Liver (tissue), 9 donors: ENCODE data around the gene MADCAM1. TPM values are rescaled to one million over a fixed set of nuclear protein-coding genes. Genes with fewer than 3 reads are reported as not detected.

Source experiments
- DNase-seq: peaks from one replicate; pipeline ENCODE4 v3.0.0-alpha.2; 2017; ENCODE audit warnings: low spot score
- H3K27ac ChIP-seq, 2 donors: one replicate each; pipeline ENCODE4 v1.7.0; 2013; ENCODE audit warnings: inconsistent platforms in 2 of 2, low read length in 2 of 2, control low read depth in 1 of 2, low read depth in 1 of 2, mild to moderate bottlenecking in 1 of 2
- H3K27me3 ChIP-seq, 4 donors: one replicate each; pipeline versions ENCODE4 v1.6.1 to v1.7.0; 2013; ENCODE audit warnings: low read length in 3 of 4, inconsistent platforms in 1 of 4, mild to moderate bottlenecking in 1 of 4, moderate library complexity in 1 of 4; ENCODE audit not compliant: control insufficient read depth in 4 of 4, insufficient read depth in 4 of 4
- H3K36me3 ChIP-seq, 4 donors: one replicate each; pipeline versions ENCODE4 v1.6.1 to v1.7.0; 2013; ENCODE audit warnings: low read length in 3 of 4, mild to moderate bottlenecking in 3 of 4, low read depth in 1 of 4, moderate library complexity in 1 of 4; ENCODE audit not compliant: control insufficient read depth in 4 of 4, insufficient read depth in 3 of 4
- H3K4me1 ChIP-seq, 4 donors: one replicate each; pipeline versions ENCODE4 v1.6.1 to v1.7.0; 2013; ENCODE audit warnings: low read length in 3 of 4, mild to moderate bottlenecking in 3 of 4, moderate library complexity in 1 of 4; ENCODE audit not compliant: control insufficient read depth in 4 of 4, insufficient read depth in 4 of 4
- H3K4me3 ChIP-seq, 3 donors: one replicate each; pipeline versions ENCODE4 v1.6.1 to v1.7.0; 2013; ENCODE audit warnings: low read length in 3 of 3, control low read depth in 1 of 3, low read depth in 1 of 3, mild to moderate bottlenecking in 1 of 3
- H3K9ac ChIP-seq, 2 donors: one replicate each; pipeline ENCODE4 v1.7.0; 2013; ENCODE audit warnings: low read length in 2 of 2, mild to moderate bottlenecking in 2 of 2, moderate library complexity in 2 of 2, control low read depth in 1 of 2, low read depth in 1 of 2
- H3K9me3 ChIP-seq, 4 donors: one replicate each; pipeline versions ENCODE4 v1.6.1 to v1.7.0; 2013; ENCODE audit warnings: low read length in 3 of 4; ENCODE audit not compliant: control insufficient read depth in 4 of 4
- EGR1 ChIP-seq, 2 donors: IDR thresholded peaks; 2 replicates each; pipeline ENCODE4 v1.6.1; 2016 to 2018; ENCODE audit warnings: antibody characterized with exemption in 2 of 2, low read depth in 2 of 2
- FOXA1 ChIP-seq: IDR thresholded peaks from 2 replicates; pipeline ENCODE4 v1.6.1; 2016; ENCODE audit warnings: antibody characterized with exemption
- FOXA2 ChIP-seq: IDR thresholded peaks from 2 replicates; pipeline ENCODE4 v1.6.1; 2016; ENCODE audit warnings: antibody characterized with exemption
- GABPA ChIP-seq, 2 donors: IDR thresholded peaks in 1 of 2; conservative IDR thresholded peaks in 1 of 2; 2 replicates each; pipeline ENCODE4 v1.6.1; 2016; ENCODE audit warnings: antibody characterized with exemption in 2 of 2, mild to moderate bottlenecking in 1 of 2, moderate library complexity in 1 of 2
- HNF4A ChIP-seq, 2 donors: conservative IDR thresholded peaks; 2 replicates each; pipeline ENCODE4 v1.6.1; 2016; ENCODE audit warnings: antibody characterized with exemption in 2 of 2, mild to moderate bottlenecking in 2 of 2
- HNF4G ChIP-seq: IDR thresholded peaks from 2 replicates; pipeline ENCODE4 v1.6.1; 2016; ENCODE audit warnings: antibody characterized with exemption
- JUND ChIP-seq, 2 donors: IDR thresholded peaks; 2 replicates each; pipeline ENCODE4 v1.6.1; 2016; ENCODE audit warnings: antibody characterized with exemption in 2 of 2
- MAX ChIP-seq: IDR thresholded peaks from 2 replicates; pipeline ENCODE4 v1.6.1; 2016; ENCODE audit warnings: antibody characterized with exemption
- NR2F2 ChIP-seq: IDR thresholded peaks from 2 replicates; pipeline ENCODE4 v1.6.1; 2016; ENCODE audit warnings: antibody characterized with exemption
- RAD21 ChIP-seq, 2 donors: IDR thresholded peaks; 2 replicates each; pipeline ENCODE4 v1.6.1; 2016; ENCODE audit warnings: antibody characterized with exemption in 2 of 2, mild to moderate bottlenecking in 2 of 2
- REST ChIP-seq: IDR thresholded peaks from 2 replicates; pipeline ENCODE4 v1.6.1; 2016; ENCODE audit warnings: antibody characterized with exemption, mild to moderate bottlenecking
- RXRA ChIP-seq, 2 donors: IDR thresholded peaks; 2 replicates each; pipeline ENCODE4 v1.6.1; 2017 to 2018; ENCODE audit warnings: antibody characterized with exemption in 2 of 2, mild to moderate bottlenecking in 1 of 2
- TAF1 ChIP-seq: conservative IDR thresholded peaks from 2 replicates; pipeline ENCODE4 v1.6.1; 2016; ENCODE audit warnings: antibody characterized with exemption, mild to moderate bottlenecking
- YY1 ChIP-seq: IDR thresholded peaks from 2 replicates; pipeline ENCODE4 v1.6.1; 2016; ENCODE audit warnings: antibody characterized with exemption, mild to moderate bottlenecking
- ZBTB33 ChIP-seq: IDR thresholded peaks from 2 replicates; pipeline ENCODE4 v1.6.1; 2016; ENCODE audit warnings: antibody characterized with exemption
- WGBS: extraction: QIAGEN DNeasy Blood & Tissue Kit; methylation state at CpG from one replicate; pipeline ENCODE4 v1.1.7; 2013; 5-methylcytosine and 5-hydroxymethylcytosine counted together
- polyA plus RNA-seq, 2 donors: library from polyadenylated mRNA; stranded (reverse) in 1 of 2; unstranded in 1 of 2; fragments of 200-250 nt in 1 of 2; fragments of >200 nt in 1 of 2; fragmentation: Nextera tagmentation in 1 of 2; extraction: Ambion mirVana in 1 of 2; gene quantifications; one replicate each; pipeline versions ENCODE4 v1.2.1 to v1.2.3, GENCODE V29; 2013 to 2015
- total RNA-seq, 2 donors: library from RNA; depleted of rRNA; stranded (reverse); fragments of >200 nt; gene quantifications; one replicate each; pipeline ENCODE4 v1.2.3, GENCODE V29; 2014
- TF ChIP-seq, protein P1 (sequence below): fragments of 150-350 bp; IDR thresholded peaks from 2 replicates; pipeline ENCODE4 v1.5.1; 2017; ENCODE audit warnings: improper control_type of control experiment, low read depth, low read length; ENCODE audit not compliant: missing input control
- TF ChIP-seq, protein P2 (sequence below): IDR thresholded peaks from 2 replicates; pipeline ENCODE4 v1.6.1; 2016; ENCODE audit warnings: antibody characterized with exemption
- donor health status: healthy.
- donor health status: healthy.
- donor health status: healthy.
- donor health status: healthy.
- donor health status: healthy.

MADCAM1 gene
- total and polyA plus RNA-seq, 4 donors, result 0.17 to 0.32 (median 0.24) TPM

- Histone ChIP-seq H3K27ac (no peak overlapping the region), H3K27me3 (no peaks in the 10 kb centered on the region), H3K36me3 (no peaks in the 10 kb centered on the region), H3K4me3 (no peak overlapping the region), H3K4me1 (peaks cover under 1 to 12% (median 4%) of the 10 kb centered on the region in 4 donors), H3K9ac (no peak overlapping the region), H3K9me3 (no peaks in the 10 kb centered on the region)
- TF ChIP-seq NR2F2 (no peak), RXRA (IDR thresholded peaks at IDR 0.05) (no peak), MAX (no peak), RAD21 (IDR thresholded peaks at IDR 0.05) (no peak)
- TF ChIP-seq, protein P1, sequence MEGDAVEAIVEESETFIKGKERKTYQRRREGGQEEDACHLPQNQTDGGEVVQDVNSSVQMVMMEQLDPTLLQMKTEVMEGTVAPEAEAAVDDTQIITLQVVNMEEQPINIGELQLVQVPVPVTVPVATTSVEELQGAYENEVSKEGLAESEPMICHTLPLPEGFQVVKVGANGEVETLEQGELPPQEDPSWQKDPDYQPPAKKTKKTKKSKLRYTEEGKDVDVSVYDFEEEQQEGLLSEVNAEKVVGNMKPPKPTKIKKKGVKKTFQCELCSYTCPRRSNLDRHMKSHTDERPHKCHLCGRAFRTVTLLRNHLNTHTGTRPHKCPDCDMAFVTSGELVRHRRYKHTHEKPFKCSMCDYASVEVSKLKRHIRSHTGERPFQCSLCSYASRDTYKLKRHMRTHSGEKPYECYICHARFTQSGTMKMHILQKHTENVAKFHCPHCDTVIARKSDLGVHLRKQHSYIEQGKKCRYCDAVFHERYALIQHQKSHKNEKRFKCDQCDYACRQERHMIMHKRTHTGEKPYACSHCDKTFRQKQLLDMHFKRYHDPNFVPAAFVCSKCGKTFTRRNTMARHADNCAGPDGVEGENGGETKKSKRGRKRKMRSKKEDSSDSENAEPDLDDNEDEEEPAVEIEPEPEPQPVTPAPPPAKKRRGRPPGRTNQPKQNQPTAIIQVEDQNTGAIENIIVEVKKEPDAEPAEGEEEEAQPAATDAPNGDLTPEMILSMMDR, result no peak
- TF ChIP-seq, protein P2, sequence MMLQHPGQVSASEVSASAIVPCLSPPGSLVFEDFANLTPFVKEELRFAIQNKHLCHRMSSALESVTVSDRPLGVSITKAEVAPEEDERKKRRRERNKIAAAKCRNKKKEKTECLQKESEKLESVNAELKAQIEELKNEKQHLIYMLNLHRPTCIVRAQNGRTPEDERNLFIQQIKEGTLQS, result no peak
- DNase-seq, result no peak
- 80% methylated on average over 22 of the region's 22 CpGs for WGBS
Measured at GRCh38 chr19:485077-485476, 11.2 kb upstream of the MADCAM1 start.

DNA sequence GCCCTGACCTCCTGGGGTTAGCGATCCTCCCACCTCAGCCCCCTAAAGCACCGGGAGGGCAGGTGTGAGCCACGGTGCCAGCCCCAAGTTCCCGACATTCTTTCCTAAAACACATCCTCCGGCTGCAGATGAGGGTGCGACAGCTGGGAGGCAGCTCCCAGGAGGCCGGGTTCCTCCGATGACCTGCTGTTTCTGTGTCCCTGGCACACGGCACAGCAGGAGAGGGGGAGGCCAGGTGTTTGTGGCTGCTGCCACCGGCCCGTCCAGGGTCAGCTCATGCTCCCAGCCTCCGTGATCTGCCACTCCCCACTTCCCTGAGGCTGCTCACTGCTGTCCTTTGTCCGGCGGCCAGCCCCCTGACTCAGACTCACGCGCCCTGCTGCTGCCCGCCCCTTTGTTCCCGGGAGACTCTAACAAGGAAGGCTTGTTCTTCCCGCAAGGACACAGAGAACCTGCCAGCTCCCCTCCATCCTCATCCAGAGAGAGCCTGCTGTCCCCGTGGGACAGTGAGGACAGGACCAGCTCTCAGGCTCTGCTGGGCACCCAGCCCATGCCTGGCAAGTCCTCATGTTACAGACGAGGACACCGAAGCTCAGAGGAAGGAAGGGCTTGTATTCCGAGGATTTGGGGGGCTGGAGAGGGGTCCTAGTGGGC is 10.6 kb upstream of the MADCAM1 start:
- H3K27me3 ChIP-seq, result no peaks in the 10 kb centered on the region
- H3K36me3 ChIP-seq, result no peaks in the 10 kb centered on the region
- H3K9me3 ChIP-seq, result no peaks in the 10 kb centered on the region
- H3K4me1 ChIP-seq, result peaks cover 0 to 11% (median 4%) of the 10 kb centered on the region in 4 donors
- H3K4me3 ChIP-seq, result no peak overlapping the region
- H3K9ac ChIP-seq, result no peak overlapping the region
- 22% methylated on average over 23 of the region's 23 CpGs for whole genome bisulfite sequencing
- DNase-seq, result no peak
- TF ChIP-seq NR2F2, result no peak
- TF ChIP-seq REST, result no peak
- TF ChIP-seq, protein P1, result no peak
- no peak for TF ChIP-seq YY1
- TF ChIP-seq JUND (IDR thresholded peaks at IDR 0.05), result no peak
- TF ChIP-seq FOXA2, result no peak
- TF ChIP-seq GABPA (IDR thresholded peaks at IDR 0.05 in 1 of 2, conservative IDR thresholded peaks at IDR 0.05 in 1 of 2), result no peak
- no peak for TF ChIP-seq RAD21 (IDR thresholded peaks at IDR 0.05)
- TF ChIP-seq HNF4G, result no peak
- TF ChIP-seq RXRA (IDR thresholded peaks at IDR 0.05), result no peak
- TF ChIP-seq, protein P2, result no peak
- TF ChIP-seq HNF4A (conservative IDR thresholded peaks at IDR 0.05), result no peak
- no peak for TF ChIP-seq TAF1
- TF ChIP-seq EGR1 (IDR thresholded peaks at IDR 0.05; ENCODE audit: low read depth in 2 of 2), result no peak
- no peak for TF ChIP-seq FOXA1
- no peak for TF ChIP-seq ZBTB33
- no peak overlapping the region for H3K27ac ChIP-seq
